H1 (cell line): ENCODE results near the gene GNB1L.

Experiments used
- CTCF ChIP-seq, 3 experiments: IDR thresholded peaks; 1 replicate in 2 of 3; 2 replicates in 1 of 3; pipeline versions ENCODE4 v1.5.1 to v1.6.1; 2011; ENCODE audit warnings: low read length in 3 of 3, mild to moderate bottlenecking in 3 of 3, inconsistent platforms in 2 of 3, low read depth in 1 of 3, moderate library complexity in 1 of 3; ENCODE audit not compliant: insufficient read depth in 1 of 3; ENCODE audit errors: control extremely low read depth in 1 of 3
- EGR1 ChIP-seq: IDR thresholded peaks from 2 replicates; pipeline ENCODE4 v1.6.1; 2011; ENCODE audit warnings: low read depth, low read length, borderline replicate concordance
- MAX ChIP-seq: IDR thresholded peaks from 2 replicates; pipeline ENCODE4 v1.6.1; 2012; ENCODE audit warnings: inconsistent platforms
- POLR2A ChIP-seq, 2 experiments: IDR thresholded peaks; 1 replicate in 1 of 2; 2 replicates in 1 of 2; pipeline ENCODE4 v1.6.1; 2011; ENCODE audit warnings: low read depth in 2 of 2, low read length in 2 of 2, mild to moderate bottlenecking in 2 of 2; ENCODE audit errors: control extremely low read depth in 1 of 2
- POLR2AphosphoS5 ChIP-seq: IDR thresholded peaks from 2 replicates; pipeline ENCODE4 v1.6.1; 2011; ENCODE audit warnings: low read depth, low read length
- POU5F1 ChIP-seq: IDR thresholded peaks from 2 replicates; pipeline ENCODE4 v1.6.1; 2011; ENCODE audit warnings: low read depth, mild to moderate bottlenecking, low read length, moderate library complexity
- RFX5 ChIP-seq: IDR thresholded peaks from 2 replicates; pipeline ENCODE4 v1.6.1; 2011; ENCODE audit warnings: low read depth, low read length, improper control_type of control experiment, borderline replicate concordance
- TBP ChIP-seq: IDR thresholded peaks from 2 replicates; pipeline ENCODE4 v1.6.1; 2011; ENCODE audit warnings: low read depth, low read length, improper control_type of control experiment
- ZNF274 ChIP-seq: IDR thresholded peaks from 2 replicates; pipeline ENCODE4 v1.7.0; 2012; ENCODE audit warnings: low read length, borderline replicate concordance; ENCODE audit errors: extremely low read depth

GRCh38 chr22:19757985-19758895 lies 96.4 kb downstream of the GNB1L start:
- no peak for TF ChIP-seq CTCF (IDR thresholded peaks at IDR 0.05; ENCODE audit: control extremely low read depth in 1 of 3, insufficient read depth in 1 of 3, low read depth in 1 of 3, low read length in 3 of 3)
- TF ChIP-seq RFX5, result no peak
- no peak for TF ChIP-seq EGR1
- TF ChIP-seq POLR2A (IDR thresholded peaks at IDR 0.05; ENCODE audit: control extremely low read depth in 1 of 2, low read depth in 2 of 2, low read length in 2 of 2), result no peak
- TF ChIP-seq ZNF274, result no peak
- no peak for TF ChIP-seq POU5F1
- TF ChIP-seq MAX, result peak; percentile 14; the same call in 1 of the 2 replicates
- TF ChIP-seq TBP, result no peak
- no peak for TF ChIP-seq POLR2AphosphoS5
